Right lobe of liver (tissue), 4 donors: ENCODE measurements around the gene PCTP.

ENCODE experiments used
- CTCF ChIP-seq, 4 donors: fragments of 200-600 bp in 3 of 4; fragments of 450-650 bp in 1 of 4; IDR thresholded peaks; one replicate each; pipeline versions ENCODE4 v1.5.1 to v1.8.0; 2016 to 2022; ENCODE audit warnings: antibody characterized with exemption in 4 of 4, mild to moderate bottlenecking in 2 of 4
- POLR2A ChIP-seq: fragments of 450-650 bp; IDR thresholded peaks from one replicate; pipeline ENCODE4 v1.6.1; 2017; ENCODE audit warnings: antibody characterized with exemption, mild to moderate bottlenecking
- donor health status: DM: no; HTN: no; CAD: no.
- donor health status: DM: no; HTN: no; CAD: no.
- donor health status: DM: no; HTN: yes; CAD: no.

GRCh38 chr17:55704401-55704800 is 46.5 kb upstream of the PCTP start:
- no peak for TF ChIP-seq POLR2A
- TF ChIP-seq CTCF (IDR thresholded peaks at IDR 0.05), result no peak
